Measurements from ENCODE around the gene EEF1G. TPM values are rescaled to one million over a fixed set of nuclear protein-coding genes. Genes with fewer than 3 reads are reported as not detected.

Gene EEF1G
- total RNA-seq, 1 experiment from 2014 or later, result 1,667 TPM

DNA sequence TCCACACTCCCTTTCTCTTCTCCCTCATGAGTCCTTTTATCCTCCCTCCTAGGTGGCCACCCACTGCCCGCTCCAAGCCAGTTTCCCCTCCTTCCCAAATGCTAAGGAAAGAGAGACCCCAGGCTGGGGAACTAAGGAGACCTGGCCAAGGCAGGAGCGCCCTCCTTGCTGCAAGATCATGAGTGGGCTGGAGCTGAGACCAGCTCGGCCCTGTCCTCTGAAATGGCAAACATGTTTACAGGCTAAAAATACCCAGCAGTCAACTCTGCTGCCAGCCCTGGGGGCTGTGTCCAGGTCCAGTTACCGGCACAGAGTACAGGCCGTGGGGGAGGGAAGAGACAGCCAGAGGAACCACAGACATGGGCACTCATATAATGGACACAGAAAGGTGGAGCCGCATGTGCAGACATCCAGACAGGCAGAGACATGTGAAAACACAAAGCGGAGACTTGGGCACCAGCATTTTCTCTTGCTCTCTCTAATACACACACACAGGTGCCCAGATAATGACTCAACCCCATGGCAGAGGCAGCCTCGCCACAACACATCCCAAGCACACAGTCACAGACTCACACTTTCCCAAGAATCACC lies 25.9 kb downstream of the EEF1G start:
- no peak for TF ChIP-seq ZNF263 (CRISPR knock-in tag; IDR thresholded peaks at IDR 0.05; ENCODE audit: low read depth)
- no peak for TF ChIP-seq USF2 (CRISPR knock-in tag; IDR thresholded peaks at IDR 0.05)
- TF ChIP-seq, protein P1, sequence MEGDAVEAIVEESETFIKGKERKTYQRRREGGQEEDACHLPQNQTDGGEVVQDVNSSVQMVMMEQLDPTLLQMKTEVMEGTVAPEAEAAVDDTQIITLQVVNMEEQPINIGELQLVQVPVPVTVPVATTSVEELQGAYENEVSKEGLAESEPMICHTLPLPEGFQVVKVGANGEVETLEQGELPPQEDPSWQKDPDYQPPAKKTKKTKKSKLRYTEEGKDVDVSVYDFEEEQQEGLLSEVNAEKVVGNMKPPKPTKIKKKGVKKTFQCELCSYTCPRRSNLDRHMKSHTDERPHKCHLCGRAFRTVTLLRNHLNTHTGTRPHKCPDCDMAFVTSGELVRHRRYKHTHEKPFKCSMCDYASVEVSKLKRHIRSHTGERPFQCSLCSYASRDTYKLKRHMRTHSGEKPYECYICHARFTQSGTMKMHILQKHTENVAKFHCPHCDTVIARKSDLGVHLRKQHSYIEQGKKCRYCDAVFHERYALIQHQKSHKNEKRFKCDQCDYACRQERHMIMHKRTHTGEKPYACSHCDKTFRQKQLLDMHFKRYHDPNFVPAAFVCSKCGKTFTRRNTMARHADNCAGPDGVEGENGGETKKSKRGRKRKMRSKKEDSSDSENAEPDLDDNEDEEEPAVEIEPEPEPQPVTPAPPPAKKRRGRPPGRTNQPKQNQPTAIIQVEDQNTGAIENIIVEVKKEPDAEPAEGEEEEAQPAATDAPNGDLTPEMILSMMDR (IDR thresholded peaks at IDR 0.05), result no peak
- TF ChIP-seq E2F5 (CRISPR knock-in tag; IDR thresholded peaks at IDR 0.05), result no peak
- TF ChIP-seq ELF4 (CRISPR knock-in tag; IDR thresholded peaks at IDR 0.05; ENCODE audit: low read depth), result no peak
- no peak for TF ChIP-seq PRRX2 (CRISPR knock-in tag; IDR thresholded peaks at IDR 0.05)
- TF ChIP-seq TEAD4 (CRISPR knock-in tag; IDR thresholded peaks at IDR 0.05), result no peak
- TF ChIP-seq ETV6 (CRISPR knock-in tag; IDR thresholded peaks at IDR 0.05), result no peak
- TF ChIP-seq TCF7 (CRISPR knock-in tag; IDR thresholded peaks at IDR 0.05; ENCODE audit: low read depth), result no peak
- no peak for TF ChIP-seq PRDM15 (CRISPR knock-in tag; IDR thresholded peaks at IDR 0.05)
- no peak for TF ChIP-seq OVOL2 (CRISPR knock-in tag; IDR thresholded peaks at IDR 0.05; ENCODE audit: borderline replicate concordance)
- TF ChIP-seq FOXK1 (CRISPR knock-in tag; IDR thresholded peaks at IDR 0.05), result no peak
- no peak for DNase-seq (ENCODE audit: low spot score)
- Mint-ChIP-seq H3K27ac (no peak overlapping the region), H3K27me3 (ENCODE audit: low read depth) (peaks cover 77% of the 10 kb centered on the region), H3K4me3 (peak overlapping the region; percentile 82), H3K4me1 (peaks cover 48% of the 10 kb centered on the region), H3K9me3 (no peaks in the 10 kb centered on the region), H3K36me3 (no peaks in the 10 kb centered on the region)
- ATAC-seq, result no peak
- ChIA-PET CTCF (interaction anchor here (1.8 to 13.3 kb wide), 4 partner anchors 8 to 154 kb away, joined by 4 to 552 read pairs (median 295); partner anchors contain the start of gene SCGB1A1), POLR2A (interaction anchor here (1.5 to 2.2 kb wide), 2 partner anchors 123 to 153 kb away, joined by 5 to 6 read pairs; no protein-coding TSS in a partner anchor)

DNA sequence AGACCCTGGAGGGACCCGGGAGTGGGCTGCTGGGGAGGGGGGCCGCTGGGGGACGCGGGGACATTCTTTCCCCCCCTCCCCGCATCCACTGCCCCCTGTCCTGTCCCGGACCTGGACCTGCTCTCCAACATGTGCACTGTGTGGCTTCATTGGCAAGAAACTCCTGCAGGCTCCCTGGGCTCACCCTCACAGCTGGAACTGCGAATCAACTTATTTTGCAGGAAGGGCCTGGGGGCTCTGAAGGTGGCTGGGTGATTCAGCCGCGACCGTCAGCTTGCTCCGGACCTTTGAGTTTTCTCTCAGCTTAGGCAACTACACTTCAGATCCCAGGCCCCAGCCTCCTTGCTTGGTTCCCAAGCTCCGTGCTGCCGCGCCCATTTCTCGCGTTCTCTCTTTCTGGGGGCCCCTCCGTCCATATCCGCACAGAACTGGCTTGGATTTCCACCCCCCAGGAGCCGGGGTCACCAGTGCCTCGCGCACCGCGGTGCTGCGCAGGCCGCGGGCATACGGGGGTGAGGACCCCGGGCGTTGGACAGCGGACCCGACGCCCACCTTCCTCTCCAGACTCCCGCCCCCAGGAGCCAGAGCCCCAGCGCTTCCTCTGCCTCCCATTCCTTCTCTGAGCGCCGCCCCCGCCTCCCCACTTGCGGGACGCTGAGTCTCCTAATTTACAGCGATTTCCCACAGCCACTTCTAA lies 26.6 kb downstream of the EEF1G start:
- no peaks in the 10 kb centered on the region for H3K9me3 Mint-ChIP-seq
- ChIA-PET POLR2A (interaction anchor here (0.6 to 2.2 kb wide), 6 partner anchors 13 to 933 kb away, joined by 3 to 6 read pairs (median 4); partner anchors contain the start of gene MTA2), CTCF (interaction anchor here (0.6 to 13.3 kb wide), 8 partner anchors 9 to 153 kb away, joined by 3 to 552 read pairs (median 4); partner anchors contain the start of gene SCGB1A1)
- H3K27ac Mint-ChIP-seq, result no peak overlapping the region
- H3K4me1 Mint-ChIP-seq, result peaks cover 46% of the 10 kb centered on the region
- H3K36me3 Mint-ChIP-seq, result no peaks in the 10 kb centered on the region
- ATAC-seq, result no peak
- TF ChIP-seq ZNF532 (CRISPR knock-in tag; IDR thresholded peaks at IDR 0.05; ENCODE audit: borderline replicate concordance) (no peak), CBFB (CRISPR knock-in tag; IDR thresholded peaks at IDR 0.05; ENCODE audit: low read depth) (no peak), CREB1 (CRISPR knock-in tag; IDR thresholded peaks at IDR 0.05) (no peak), NFATC4 (CRISPR knock-in tag; IDR thresholded peaks at IDR 0.05) (no peak)
- peak; percentile 32 for DNase-seq (ENCODE audit: low spot score)
- peaks cover 84% of the 10 kb centered on the region for H3K27me3 Mint-ChIP-seq (ENCODE audit: low read depth)
- peak overlapping the region; percentile 82 for H3K4me3 Mint-ChIP-seq

Data from WTC11 (cell line).